ENCODE results near the gene PLVAP. TPM values are rescaled to one million over a fixed set of nuclear protein-coding genes. Genes with fewer than 3 reads are reported as not detected.

Gene PLVAP
- total and polyA plus RNA-seq, 9 of the 15 experiments (the other 6 are each of a cell fraction or from before 2014, with no cell fraction given), result 0.09 to 0.84 (median 0.51) TPM; not detected in 4

GRCh38 chr19:17332677-17333581, 44.2 kb downstream of the PLVAP start (continued):
- TF ChIP-seq MAFK (IDR thresholded peaks at IDR 0.05; ENCODE audit: low read length) (no peak), FOXA1 (IDR thresholded peaks at IDR 0.05; ENCODE audit: borderline replicate concordance) (no peak), RBBP5 (IDR thresholded peaks at IDR 0.05; ENCODE audit: borderline replicate concordance, insufficient read depth, low read length, poor library complexity, severe bottlenecking) (no peak), ZNF121 (CRISPR knock-in tag; conservative IDR thresholded peaks at IDR 0.05) (no peak), FOS (IDR thresholded peaks at IDR 0.05; ENCODE audit: extremely low read depth, insufficient read length) (peak; percentile 95), ZNF512 (tag; IDR thresholded peaks at IDR 0.05) (no peak), CTBP1 (IDR thresholded peaks at IDR 0.05; ENCODE audit: borderline replicate concordance) (0 out of 2 replicates have a peak, but pooled peaks have one; percentile 18), IRF2 (CRISPR knock-in tag; IDR thresholded peaks at IDR 0.05) (0 out of 2 replicates have a peak, but pooled peaks have one; percentile 25), ZNF124 (CRISPR knock-in tag; IDR thresholded peaks at IDR 0.05) (no peak), ZBED1 (IDR thresholded peaks at IDR 0.05) (no peak), HMG20B (CRISPR knock-in tag; IDR thresholded peaks at IDR 0.05) (no peak), HDAC2 (IDR thresholded peaks at IDR 0.05) (no peak), BMI1 (IDR thresholded peaks at IDR 0.05; ENCODE audit: low read length) (no peak), MED1 (CRISPR knock-in tag; IDR thresholded peaks at IDR 0.05; ENCODE audit: borderline replicate concordance) (no peak), CHD2 (IDR thresholded peaks at IDR 0.05; ENCODE audit: low read depth, low read length) (peak; percentile 77), TCF7 (IDR thresholded peaks at IDR 0.05; ENCODE audit: borderline replicate concordance) (0 out of 2 replicates have a peak, but pooled peaks have one; percentile 49), NRF1 (conservative IDR thresholded peaks at IDR 0.05 in 1 of 2, IDR thresholded peaks at IDR 0.05 in 1 of 2) (peak; percentile 72 to 80), ZNF133 (CRISPR knock-in tag; IDR thresholded peaks at IDR 0.05) (no peak), TAF9B (IDR thresholded peaks at IDR 0.05; ENCODE audit: partially characterized antibody) (no peak), ZNF384 (IDR thresholded peaks at IDR 0.05; ENCODE audit: low read depth, low read length) (0 out of 2 replicates have a peak, but pooled peaks have one; percentile 7), HNRNPL (IDR thresholded peaks at IDR 0.05; ENCODE audit: low read depth, low read length) (peak; percentile 71; the same call in 1 of the 2 replicates), POLR2AphosphoS2 (IDR thresholded peaks at IDR 0.05; ENCODE audit: low read length) (peak; percentile 79), TEAD4 (IDR thresholded peaks at IDR 0.05; ENCODE audit: low read length) (0 out of 2 replicates have a peak, but pooled peaks have one; percentile 11), TEAD4 (CRISPR knock-in tag; IDR thresholded peaks at IDR 0.05; ENCODE audit: borderline replicate concordance) (no peak), TARDBP (IDR thresholded peaks at IDR 0.05) (no peak), MLX (CRISPR knock-in tag; conservative IDR thresholded peaks at IDR 0.05) (no peak), HNRNPLL (IDR thresholded peaks at IDR 0.05; ENCODE audit: low read depth, low read length, poor library complexity, severe bottlenecking) (no peak), PYGO2 (tag; IDR thresholded peaks at IDR 0.05) (no peak)

Data from K562 (cell line).